Measurements from ENCODE around the gene NBL1. TPM values are rescaled to one million over a fixed set of nuclear protein-coding genes. Genes with fewer than 3 reads are reported as not detected.

Gene NBL1
- total RNA-seq, 2 donors from 2014 or later = 268 to 514 TPM

DNA sequence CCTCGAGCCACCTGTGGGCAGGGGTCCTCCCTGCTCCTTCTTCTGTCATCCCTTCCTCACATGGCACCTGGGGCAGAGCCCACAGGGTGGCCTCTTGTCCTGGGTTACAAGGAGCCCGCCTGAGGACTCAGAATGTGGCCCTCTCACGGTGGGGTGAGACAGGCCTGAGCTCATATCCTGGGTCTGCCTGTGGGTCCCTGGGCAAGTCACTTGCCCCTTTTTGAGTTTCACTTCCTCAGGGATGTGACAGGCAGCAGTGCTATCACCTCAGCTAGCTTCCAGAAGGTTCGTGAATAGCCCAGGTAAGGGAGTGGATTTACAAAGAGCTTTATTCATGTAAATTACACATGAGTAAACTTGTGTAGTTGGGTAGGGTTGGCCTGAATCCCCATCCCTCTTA is 54.1 kb downstream of the NBL1 start:
- no peak for TF ChIP-seq POLR2A (IDR thresholded peaks at IDR 0.05)
- H3K36me3 ChIP-seq = peaks cover 3 to 6% of the 10 kb centered on the region in 2 donors
- no peak overlapping the region for H3K4me3 ChIP-seq
- H3K9me3 ChIP-seq = no peaks in the 10 kb centered on the region
- no peaks in the 10 kb centered on the region for H3K27me3 ChIP-seq (replicated peaks; ENCODE audit: insufficient read depth)
- no peak for DNase-seq (ENCODE audit: low spot score)
- 89% methylated on average over 4 of the region's 4 CpGs for WGBS
- no peak overlapping the region for H3K27ac ChIP-seq
- intact Hi-C loops (cut with DNase I) = no loop called here
- H3K4me1 ChIP-seq (replicated peaks) = no peaks in the 10 kb centered on the region

DNA sequence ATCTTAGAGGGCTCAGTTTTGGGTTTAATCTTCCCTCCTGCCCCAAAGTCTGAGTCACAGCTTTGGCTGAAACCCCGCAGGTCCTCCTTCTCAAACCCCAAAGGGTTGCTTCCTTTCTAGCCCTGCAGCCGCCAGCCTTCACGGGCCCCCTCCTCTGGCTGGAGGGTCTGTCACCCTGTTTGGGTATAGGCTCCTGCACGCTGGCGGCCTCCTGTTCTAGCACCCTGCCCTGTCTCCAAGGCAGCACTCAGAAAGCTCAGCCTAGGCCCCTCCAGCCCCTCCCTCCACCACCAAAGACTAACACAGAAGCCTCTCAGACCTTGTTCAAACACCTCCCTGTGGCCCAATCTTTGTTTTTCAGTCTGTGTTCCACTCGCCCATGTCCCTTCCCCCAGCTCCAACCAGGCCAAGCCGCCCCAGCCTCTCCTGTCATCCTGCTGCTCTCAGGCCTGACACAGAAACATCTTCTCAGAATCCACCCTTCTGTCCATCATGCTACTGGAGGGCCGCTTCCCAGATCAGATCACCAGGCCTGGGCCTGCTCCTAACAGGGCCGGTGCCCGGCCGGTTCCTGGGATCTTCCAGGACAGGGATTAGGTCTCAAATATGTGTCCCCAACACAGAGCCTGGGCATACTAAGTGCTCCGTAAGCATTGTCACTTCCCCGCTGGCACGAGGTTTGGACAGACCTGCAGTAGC is 56.1 kb downstream of the NBL1 start:
- no peak for DNase-seq (ENCODE audit: low spot score)
- 92% methylated on average over 14 of the region's 14 CpGs for WGBS
- Histone ChIP-seq H3K27me3 (replicated peaks; ENCODE audit: insufficient read depth) (no peaks in the 10 kb centered on the region), H3K36me3 (peaks cover 3 to 6% of the 10 kb centered on the region in 2 donors), H3K4me1 (replicated peaks) (peaks cover 6% of the 10 kb centered on the region), H3K9me3 (no peaks in the 10 kb centered on the region), H3K27ac (no peak overlapping the region), H3K4me3 (no peak overlapping the region)
- intact Hi-C loops (cut with DNase I) = loop anchor here (5.0 kb wide), 1 partner anchor 38 kb away; the partner anchor contains the start of gene HTR6
- no peak for TF ChIP-seq CTCF (IDR thresholded peaks at IDR 0.05)
- TF ChIP-seq POLR2AphosphoS5 (IDR thresholded peaks at IDR 0.05) = no peak
- TF ChIP-seq POLR2A (IDR thresholded peaks at IDR 0.05) = no peak

DNA sequence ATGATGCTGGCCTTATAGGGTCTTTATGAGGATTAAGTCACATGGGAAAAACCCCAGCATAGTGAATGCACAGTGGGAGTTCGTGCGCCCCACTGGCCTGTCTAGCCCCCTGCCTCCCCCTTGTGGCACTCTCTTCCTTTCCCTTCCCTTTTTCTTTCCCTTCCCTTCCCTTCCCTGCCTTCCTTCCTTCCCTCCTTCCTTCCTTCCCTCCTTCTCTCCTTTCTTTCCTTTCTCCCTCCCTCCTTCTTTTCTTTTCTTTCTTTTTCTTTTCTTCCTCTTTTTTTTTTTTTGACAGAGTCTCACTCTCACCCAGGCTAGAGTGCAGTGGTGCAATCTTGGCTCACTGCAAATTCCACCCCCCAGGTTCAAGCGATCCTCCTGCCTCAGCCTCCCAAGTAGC is 59.2 kb downstream of the NBL1 start:
- Histone ChIP-seq H3K36me3 (peaks cover 2 to 3% of the 10 kb centered on the region in 2 donors), H3K9me3 (no peaks in the 10 kb centered on the region), H3K4me1 (replicated peaks) (peaks cover 6% of the 10 kb centered on the region), H3K27ac (peak overlapping the region; percentile 73 to 81), H3K27me3 (replicated peaks; ENCODE audit: insufficient read depth) (no peaks in the 10 kb centered on the region), H3K4me3 (no peak overlapping the region)
- TF ChIP-seq CTCF (IDR thresholded peaks at IDR 0.05) = no peak
- TF ChIP-seq POLR2AphosphoS5 (IDR thresholded peaks at IDR 0.05) = no peak
- TF ChIP-seq POLR2A (IDR thresholded peaks at IDR 0.05) = no peak
- WGBS = 94% methylated on average over 3 of the region's 3 CpGs
- intact Hi-C loops (cut with DNase I) = loop anchor here (5.0 kb wide), 1 partner anchor 41 kb away; the partner anchor contains the start of gene HTR6
- DNase-seq (ENCODE audit: low spot score) = no peak

GRCh38 chr1:19704247-19705113 is 60.4 kb downstream of the NBL1 start:
- intact Hi-C loops (cut with DNase I) = loop anchor here (5.0 kb wide), 1 partner anchor 42 kb away; the partner anchor contains the start of gene HTR6
- TF ChIP-seq POLR2A (IDR thresholded peaks at IDR 0.05) (no peak), CTCF (IDR thresholded peaks at IDR 0.05) (peak; percentile 73 to 94 (median 85)), POLR2AphosphoS5 (IDR thresholded peaks at IDR 0.05) (peak; percentile 57)
- Histone ChIP-seq H3K27ac (peak overlapping the region; percentile 73 to 81), H3K9me3 (no peaks in the 10 kb centered on the region), H3K27me3 (replicated peaks; ENCODE audit: insufficient read depth) (no peaks in the 10 kb centered on the region), H3K36me3 (peaks cover 0 to 3% of the 10 kb centered on the region in 2 donors), H3K4me1 (replicated peaks) (peaks cover 6% of the 10 kb centered on the region), H3K4me3 (no peak overlapping the region)
- 14% methylated on average over 19 of the region's 19 CpGs for WGBS
- DNase-seq (ENCODE audit: low spot score) = peak; percentile 71

DNA sequence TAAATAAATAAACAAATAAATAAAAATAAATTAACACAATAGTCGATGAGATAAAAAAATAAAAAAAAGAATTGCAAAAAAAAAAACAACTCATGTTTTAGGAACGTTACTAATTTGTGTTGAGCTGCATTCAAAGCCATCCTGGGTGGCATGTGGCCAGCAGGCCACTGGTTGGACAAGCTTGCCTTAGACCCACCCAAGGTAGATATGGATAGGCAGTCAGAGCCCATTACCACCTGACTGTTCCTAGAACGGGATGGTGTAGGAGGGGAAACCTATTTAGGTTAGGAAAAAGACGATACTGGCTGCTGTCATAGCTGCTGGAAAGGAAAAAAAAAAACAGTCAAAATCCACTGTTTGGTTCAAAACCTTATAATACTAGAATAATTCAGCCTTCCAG is 61.4 kb downstream of the NBL1 start:
- H3K36me3 ChIP-seq = no peaks in the 10 kb centered on the region
- intact Hi-C loops (cut with DNase I) = no loop called here
- H3K4me3 ChIP-seq = no peak overlapping the region
- DNase-seq (ENCODE audit: low spot score) = no peak
- H3K4me1 ChIP-seq (replicated peaks) = peaks cover 6% of the 10 kb centered on the region
- H3K27me3 ChIP-seq (replicated peaks; ENCODE audit: insufficient read depth) = no peaks in the 10 kb centered on the region
- TF ChIP-seq POLR2AphosphoS5 (IDR thresholded peaks at IDR 0.05) = no peak
- TF ChIP-seq POLR2A (IDR thresholded peaks at IDR 0.05) = no peak
- no peak for TF ChIP-seq CTCF (IDR thresholded peaks at IDR 0.05)
- H3K27ac ChIP-seq = no peak overlapping the region
- WGBS = 86% methylated on average over 4 of the region's 4 CpGs
- H3K9me3 ChIP-seq = no peaks in the 10 kb centered on the region
